Tibial nerve (tissue), 4 donors: ENCODE measurements around the gene GMDS. TPM values are rescaled to one million over a fixed set of nuclear protein-coding genes. Genes with fewer than 3 reads are reported as not detected.

Experiments used
- DNase-seq, 2 donors: peaks; one replicate each; pipeline ENCODE4 v3.0.0-alpha.2; 2019; ENCODE audit warnings: low spot score in 2 of 2
- H3K27ac ChIP-seq, 4 donors: fragments of 200-600 bp; sonication (generic) in 3 of 4; one replicate each; pipeline ENCODE4 v1.5.1; 2017 to 2019; ENCODE audit warnings: mild to moderate bottlenecking in 1 of 4
- H3K27me3 ChIP-seq, 2 donors: fragments of 200-600 bp; sonication (generic) in 1 of 2; one replicate each; pipeline versions ENCODE4 v1.5.1 to v1.6.0; 2017 to 2019
- H3K36me3 ChIP-seq, 3 donors: fragments of 200-600 bp; sonication (generic); one replicate each; pipeline ENCODE4 v1.5.1; 2018 to 2019
- H3K4me1 ChIP-seq, 4 donors: fragments of 200-600 bp; sonication (generic) in 3 of 4; one replicate each; pipeline ENCODE4 v1.5.1; 2017 to 2019
- H3K4me3 ChIP-seq, 4 donors: fragments of 200-600 bp; sonication (generic) in 3 of 4; one replicate each; pipeline ENCODE4 v1.5.1; 2017 to 2019; ENCODE audit warnings: mild to moderate bottlenecking in 1 of 4, moderate library complexity in 1 of 4
- H3K9me3 ChIP-seq, 4 donors: fragments of 200-600 bp; sonication (generic) in 3 of 4; one replicate each; pipeline ENCODE4 v1.5.1; 2017 to 2019
- CTCF ChIP-seq, 5 experiments: fragments of 200-600 bp in 3 of 5; fragments of 450-650 bp in 2 of 5; sonication (generic) in 3 of 5; IDR thresholded peaks; one replicate each; pipeline ENCODE4 v1.5.1; 2016 to 2019; ENCODE audit warnings: antibody characterized with exemption in 5 of 5, mild to moderate bottlenecking in 3 of 5, moderate library complexity in 2 of 5
- EP300 ChIP-seq, 2 donors: sonication (generic); formaldehyde crosslinking; IDR thresholded peaks; one replicate each; pipeline ENCODE4 v1.6.1; 2017; ENCODE audit warnings: antibody characterized with exemption in 2 of 2, mild to moderate bottlenecking in 1 of 2
- POLR2A ChIP-seq, 2 donors: fragments of 450-650 bp; IDR thresholded peaks; one replicate each; pipeline ENCODE4 v1.6.1; 2017; ENCODE audit warnings: antibody characterized with exemption in 2 of 2, mild to moderate bottlenecking in 2 of 2, moderate library complexity in 2 of 2
- WGBS, 2 donors: methylation state at CpG; one replicate each; pipeline ENCODE4 v1.1.5; 2018; 5-methylcytosine and 5-hydroxymethylcytosine counted together
- total RNA-seq, 4 donors: library from RNA; depleted of rRNA; stranded (reverse); fragments of >200 nt; gene quantifications; one replicate each; pipeline ENCODE4 v1.1.0, GENCODE V29; 2016

GMDS gene
- total RNA-seq, 4 donors from 2014 or later, result 14.9 to 46.5 (median 32.8) TPM

GRCh38 chr6:1589208-1589607, 656.2 kb downstream of the GMDS start:
- peaks cover 0 to 34% of the 10 kb centered on the region in 2 donors for H3K27me3 ChIP-seq
- peaks cover 0 to 4% (median 0%) of the 10 kb centered on the region in 4 donors for H3K4me1 ChIP-seq
- TF ChIP-seq CTCF (IDR thresholded peaks at IDR 0.05) (no peak), EP300 (IDR thresholded peaks at IDR 0.05) (no peak), POLR2A (IDR thresholded peaks at IDR 0.05) (no peak)
- no peak for DNase-seq
- no peaks in the 10 kb centered on the region for H3K36me3 ChIP-seq
- whole genome bisulfite sequencing, 2 donors, result 87 to 92% methylated on average over 6 of the region's 6 CpGs
- no peak overlapping the region for H3K27ac ChIP-seq
- H3K9me3 ChIP-seq, result no peaks in the 10 kb centered on the region
- H3K4me3 ChIP-seq, result no peak overlapping the region

GRCh38 chr6:1587977-1588376, 657.4 kb downstream of the GMDS start:
- 89 to 91% methylated on average over 12 of the region's 12 CpGs for WGBS, 2 donors
- H3K27ac ChIP-seq, result no peak overlapping the region
- DNase-seq, result no peak

GRCh38 chr6:1587546-1587945, 657.9 kb downstream of the GMDS start:
- no peaks in the 10 kb centered on the region for H3K9me3 ChIP-seq
- 81 to 84% methylated on average over 7 of the region's 7 CpGs for WGBS, 2 donors
- no peaks in the 10 kb centered on the region for H3K4me1 ChIP-seq
- H3K4me3 ChIP-seq, result no peak overlapping the region
- no peaks in the 10 kb centered on the region for H3K36me3 ChIP-seq
- DNase-seq, result no peak
- TF ChIP-seq POLR2A (IDR thresholded peaks at IDR 0.05) (no peak), EP300 (IDR thresholded peaks at IDR 0.05) (no peak), CTCF (IDR thresholded peaks at IDR 0.05) (no peak)
- H3K27ac ChIP-seq, result no peak overlapping the region
- H3K27me3 ChIP-seq, result peaks cover 0 to 18% of the 10 kb centered on the region in 2 donors

More at GRCh38 chr6:1587977-1588376, 657.4 kb downstream of the GMDS start:
- no peaks in the 10 kb centered on the region for H3K9me3 ChIP-seq
- no peak overlapping the region for H3K4me3 ChIP-seq
- H3K27me3 ChIP-seq, result peaks cover 0 to 22% of the 10 kb centered on the region in 2 donors
- H3K36me3 ChIP-seq, result no peaks in the 10 kb centered on the region
- TF ChIP-seq CTCF (IDR thresholded peaks at IDR 0.05) (no peak), EP300 (IDR thresholded peaks at IDR 0.05) (no peak), POLR2A (IDR thresholded peaks at IDR 0.05) (no peak)
- no peaks in the 10 kb centered on the region for H3K4me1 ChIP-seq

- no peaks in the 10 kb centered on the region for H3K36me3 ChIP-seq
- WGBS, 2 donors, result 94 to 96% methylated on average over 4 to 5 of the region's 5 CpGs
Observed at GRCh38 chr6:1586861-1587450, 658.4 kb downstream of the GMDS start.

More at GRCh38 chr6:1586861-1587450, 658.4 kb downstream of the GMDS start:
- TF ChIP-seq CTCF (IDR thresholded peaks at IDR 0.05) (no peak), EP300 (IDR thresholded peaks at IDR 0.05) (no peak)
- Histone ChIP-seq H3K4me1 (no peaks in the 10 kb centered on the region), H3K27ac (no peak overlapping the region), H3K9me3 (no peaks in the 10 kb centered on the region), H3K4me3 (no peak overlapping the region), H3K27me3 (peaks cover 0 to 15% of the 10 kb centered on the region in 2 donors)
- DNase-seq, result no peak
